ENCODE data around the gene SHOX.
"Not testable (repeated sequence)": the region's sequence is repeated elsewhere in the genome, so short reads cannot be mapped to it uniquely, and the experiment has no call there.

Gene SHOX

DNA sequence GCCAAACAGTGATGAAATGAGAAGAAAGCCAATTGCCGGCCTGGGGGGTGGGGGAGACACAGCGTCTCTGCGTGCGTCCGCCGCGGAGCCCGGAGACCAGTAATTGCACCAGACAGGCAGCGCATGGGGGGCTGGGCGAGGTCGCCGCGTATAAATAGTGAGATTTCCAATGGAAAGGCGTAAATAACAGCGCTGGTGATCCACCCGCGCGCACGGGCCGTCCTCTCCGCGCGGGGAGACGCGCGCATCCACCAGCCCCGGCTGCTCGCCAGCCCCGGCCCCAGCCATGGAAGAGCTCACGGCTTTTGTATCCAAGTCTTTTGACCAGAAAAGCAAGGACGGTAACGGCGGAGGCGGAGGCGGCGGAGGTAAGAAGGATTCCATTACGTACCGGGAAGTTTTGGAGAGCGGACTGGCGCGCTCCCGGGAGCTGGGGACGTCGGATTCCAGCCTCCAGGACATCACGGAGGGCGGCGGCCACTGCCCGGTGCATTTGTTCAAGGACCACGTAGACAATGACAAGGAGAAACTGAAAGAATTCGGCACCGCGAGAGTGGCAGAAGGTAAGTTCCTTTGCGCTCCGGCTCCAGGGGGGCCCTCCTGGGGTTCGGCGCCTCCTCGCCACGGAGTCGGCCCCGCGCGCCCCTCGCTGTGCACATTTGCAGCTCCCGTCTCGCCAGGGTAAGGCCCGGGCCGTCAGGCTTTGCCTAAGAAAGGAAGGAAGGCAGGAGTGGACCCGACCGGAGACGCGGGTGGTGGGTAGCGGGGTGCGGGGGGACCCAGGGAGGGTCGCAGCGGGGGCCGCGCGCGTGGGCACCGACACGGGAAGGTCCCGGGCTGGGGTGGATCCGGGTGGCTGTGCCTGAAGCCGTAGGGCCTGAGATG lies at the start of gene SHOX:
Gene SHOX, plus strand, starts transcription at position 180 of the 885 bp plus-strand sequence. Its CDS starts 107 bp downstream, at position 287.
- no peak for DNase-seq (ENCODE audit: low read depth, low spot score)

DNA sequence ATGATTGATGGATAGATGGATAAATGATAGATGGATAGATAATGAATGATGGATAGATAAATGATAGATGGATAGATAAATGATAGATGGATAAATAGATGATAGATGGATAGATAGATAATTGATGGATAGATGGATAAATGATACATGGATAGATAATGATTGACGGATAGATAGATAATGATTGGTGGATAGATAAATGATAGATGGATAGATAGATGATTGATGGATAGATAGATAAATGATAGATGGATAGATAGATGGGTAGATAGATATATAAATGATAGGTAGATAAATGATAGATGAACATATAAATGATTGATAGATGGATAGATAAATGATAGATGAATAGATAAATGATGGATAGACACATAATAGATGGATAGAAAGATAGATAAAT lies 49.5 kb upstream of the SHOX start:
- no peak for DNase-seq (ENCODE audit: low read depth, low spot score)

DNA sequence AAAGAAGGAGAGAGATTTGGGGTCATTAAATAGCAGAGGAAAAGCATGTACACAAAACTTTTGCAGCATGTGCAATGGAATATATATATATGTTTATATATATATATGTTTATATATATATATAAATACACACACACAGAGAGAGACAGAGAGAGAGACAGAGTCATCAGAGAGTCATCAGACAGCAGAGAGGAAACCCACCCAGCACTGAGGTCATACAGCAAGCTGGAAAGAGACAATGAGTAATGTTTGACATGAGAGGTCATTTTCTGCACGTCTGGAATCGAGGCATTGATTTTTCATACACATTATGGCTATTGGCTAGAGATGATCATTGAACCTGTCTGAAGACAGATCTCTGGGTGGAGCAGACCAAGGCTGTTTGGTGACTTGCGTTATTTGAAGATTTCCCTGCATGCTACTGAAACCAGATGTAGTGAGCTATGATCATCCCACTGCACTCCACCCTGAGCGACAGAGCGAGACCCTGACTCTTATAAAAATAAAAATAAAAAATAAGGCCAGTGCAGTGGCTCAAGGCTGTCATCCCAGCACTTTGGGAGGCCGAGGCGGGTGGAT lies 48.8 kb upstream of the SHOX start:
- no peak for DNase-seq (ENCODE audit: low read depth, low spot score)

- no peak for DNase-seq (ENCODE audit: low read depth, low spot score)
Observed at GRCh38 chrX:584572-584971, 46.0 kb upstream of the SHOX start.

DNA sequence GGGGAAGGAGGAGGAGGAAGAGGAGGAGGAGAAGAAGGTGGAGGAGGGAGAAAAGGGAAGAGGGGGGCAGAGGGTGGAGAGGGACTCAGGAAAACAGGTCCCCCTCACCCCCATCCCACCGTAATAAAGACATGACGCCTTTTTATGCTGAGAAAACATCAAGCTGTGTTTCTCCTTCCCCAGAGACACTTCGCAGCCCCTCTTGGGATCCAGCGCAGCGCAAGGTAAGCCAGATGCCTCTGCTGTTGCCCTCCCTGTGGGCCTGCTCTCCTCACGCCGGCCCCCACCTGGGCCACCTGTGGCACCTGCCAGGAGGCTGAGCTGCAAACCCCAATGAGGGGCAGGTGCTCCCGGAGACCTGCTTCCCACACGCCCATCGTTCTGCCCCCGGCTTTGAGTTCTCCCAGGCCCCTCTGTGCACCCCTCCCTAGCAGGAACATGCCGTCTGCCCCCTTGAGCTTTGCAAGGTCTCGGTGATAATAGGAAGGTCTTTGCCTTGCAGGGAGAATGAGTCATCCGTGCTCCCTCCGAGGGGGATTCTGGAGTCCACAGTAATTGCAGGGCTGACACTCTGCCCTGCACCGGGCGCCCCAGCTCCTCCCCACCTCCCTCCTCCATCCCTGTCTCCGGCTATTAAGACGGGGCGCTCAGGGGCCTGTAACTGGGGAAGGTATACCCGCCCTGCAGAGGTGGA lies 45.3 kb upstream of the SHOX start:
- DNase-seq (ENCODE audit: low read depth, low spot score) = no peak

DNA sequence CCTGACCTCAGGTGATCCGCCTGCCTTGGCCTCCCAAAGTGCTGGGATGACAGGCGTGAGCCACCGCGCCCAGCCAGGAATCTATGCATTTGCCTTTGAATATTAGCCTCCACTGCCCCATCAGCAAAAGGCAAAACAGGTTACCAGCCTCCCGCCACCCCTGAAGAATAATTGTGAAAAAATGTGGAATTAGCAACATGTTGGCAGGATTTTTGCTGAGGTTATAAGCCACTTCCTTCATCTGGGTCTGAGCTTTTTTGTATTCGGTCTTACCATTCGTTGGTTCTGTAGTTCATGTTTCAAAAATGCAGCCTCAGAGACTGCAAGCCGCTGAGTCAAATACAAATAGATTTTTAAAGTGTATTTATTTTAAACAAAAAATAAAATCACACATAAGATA lies 44.2 kb upstream of the SHOX start:
- no peak for DNase-seq (ENCODE audit: low read depth, low spot score)

DNA sequence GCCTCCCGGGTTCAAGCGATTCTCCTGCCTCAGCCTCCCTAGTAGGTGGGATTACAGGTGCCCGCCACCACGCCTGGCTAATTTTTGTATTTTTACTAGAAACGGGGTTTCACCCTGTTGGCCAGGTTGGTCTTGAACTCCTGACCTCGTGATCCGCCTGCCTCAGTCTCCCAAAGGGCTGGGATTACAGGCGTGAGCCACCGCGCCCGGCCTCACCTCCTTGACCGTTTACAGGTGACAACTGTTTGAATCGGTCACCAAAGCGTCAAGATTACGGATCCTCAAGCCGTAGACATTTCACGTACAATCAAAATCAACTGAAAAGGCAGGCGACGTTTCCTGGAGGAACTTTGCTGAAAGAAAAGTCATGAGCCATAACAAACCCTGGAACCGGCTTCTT lies 41.3 kb upstream of the SHOX start:
- not testable (repeated sequence) for DNase-seq (ENCODE audit: low read depth, low spot score)

DNA sequence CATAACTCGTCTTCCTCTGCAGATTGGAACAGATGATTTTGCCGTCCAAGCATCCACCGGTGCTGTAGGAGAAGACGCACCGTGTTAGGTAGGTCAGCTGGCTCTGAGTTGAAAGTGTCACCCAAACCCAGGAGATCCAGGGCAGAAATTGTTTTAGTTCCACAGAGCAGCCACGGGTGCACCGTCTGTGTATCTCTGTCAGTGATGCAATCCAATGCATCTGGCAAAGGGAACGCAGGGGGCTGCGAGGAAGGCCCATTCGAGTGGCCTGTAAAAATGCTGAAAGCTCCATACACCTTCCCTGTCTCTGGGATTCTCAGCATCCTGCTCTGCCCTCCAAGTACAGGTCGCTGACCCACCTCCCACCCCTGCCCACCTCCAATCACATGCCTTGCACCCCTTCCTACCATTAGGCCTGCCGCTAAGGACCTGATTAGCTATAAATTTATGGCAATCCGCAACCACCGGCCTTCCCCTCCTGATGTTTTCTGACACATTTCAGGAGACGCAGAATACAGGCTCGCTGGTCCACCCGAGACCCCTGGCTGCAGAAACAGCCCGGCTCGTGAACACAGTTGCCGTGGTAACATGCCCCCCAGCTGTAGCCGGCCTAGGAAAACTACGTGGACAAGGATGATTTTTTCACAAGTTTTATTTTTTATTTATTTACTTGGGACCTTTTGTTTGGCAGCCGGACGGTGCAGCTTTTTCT lies 39.7 kb upstream of the SHOX start:
- DNase-seq (ENCODE audit: low read depth, low spot score) = no peak

GRCh38 chrX:599837-600715 lies 30.5 kb upstream of the SHOX start:
- no peak for DNase-seq (ENCODE audit: low read depth, low spot score)

- not testable (repeated sequence) for DNase-seq (ENCODE audit: low read depth, low spot score)
Observed at GRCh38 chrX:603029-603428, 27.6 kb upstream of the SHOX start.

GRCh38 chrX:604616-605015 lies 26.0 kb upstream of the SHOX start:
- not testable (repeated sequence) for DNase-seq (ENCODE audit: low read depth, low spot score)

- not testable (repeated sequence) for DNase-seq (ENCODE audit: low read depth, low spot score)
Observed at GRCh38 chrX:608088-608487, 22.5 kb upstream of the SHOX start.

DNA sequence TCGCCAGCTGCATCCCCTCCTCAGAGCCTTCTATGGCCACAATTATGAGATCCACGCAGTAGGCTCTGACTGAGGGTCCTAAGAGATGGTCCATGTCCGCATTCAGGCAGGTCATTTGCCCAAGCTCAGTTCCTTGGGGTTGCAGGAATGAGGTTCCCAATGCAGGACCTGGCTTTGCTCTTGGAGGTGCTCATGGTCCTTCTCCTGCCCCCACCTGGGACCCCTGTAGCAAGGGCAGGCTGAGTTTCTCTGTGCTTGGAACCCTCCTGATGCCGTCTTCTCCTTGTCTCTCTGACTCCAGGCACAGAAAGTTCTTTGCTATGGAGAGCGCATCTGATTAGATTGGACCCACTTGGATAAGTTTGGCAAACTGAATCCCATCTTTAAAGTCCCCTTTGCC lies 16.5 kb upstream of the SHOX start:
- no peak for DNase-seq (ENCODE audit: low read depth, low spot score)

- no peak for DNase-seq (ENCODE audit: low read depth, low spot score)
Observed at GRCh38 chrX:617401-617800, 13.2 kb upstream of the SHOX start.

DNA sequence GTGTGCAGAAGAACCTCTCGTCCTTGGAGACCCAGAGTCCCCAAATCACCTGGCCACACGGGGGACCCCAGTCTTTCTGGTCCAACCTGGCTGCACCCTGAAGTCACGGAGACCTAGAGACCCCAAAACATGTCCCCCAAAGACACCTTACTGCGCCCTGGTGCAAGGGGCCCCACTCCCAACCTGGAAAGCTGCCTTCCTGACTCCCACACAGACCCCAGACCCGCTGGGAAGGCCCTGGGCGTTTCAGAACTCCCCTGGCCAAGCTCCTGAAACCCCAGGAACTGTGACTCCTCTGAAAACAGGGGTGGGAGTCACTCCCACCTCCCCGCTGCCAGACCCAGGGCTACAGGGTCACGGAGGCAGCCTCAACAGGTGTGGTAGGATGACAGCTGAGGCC lies 12.7 kb upstream of the SHOX start:
- DNase-seq (ENCODE audit: low read depth, low spot score) = no peak

- not testable (repeated sequence) for DNase-seq (ENCODE audit: low read depth, low spot score)
Observed at GRCh38 chrX:618304-618703, 12.3 kb upstream of the SHOX start.

DNA sequence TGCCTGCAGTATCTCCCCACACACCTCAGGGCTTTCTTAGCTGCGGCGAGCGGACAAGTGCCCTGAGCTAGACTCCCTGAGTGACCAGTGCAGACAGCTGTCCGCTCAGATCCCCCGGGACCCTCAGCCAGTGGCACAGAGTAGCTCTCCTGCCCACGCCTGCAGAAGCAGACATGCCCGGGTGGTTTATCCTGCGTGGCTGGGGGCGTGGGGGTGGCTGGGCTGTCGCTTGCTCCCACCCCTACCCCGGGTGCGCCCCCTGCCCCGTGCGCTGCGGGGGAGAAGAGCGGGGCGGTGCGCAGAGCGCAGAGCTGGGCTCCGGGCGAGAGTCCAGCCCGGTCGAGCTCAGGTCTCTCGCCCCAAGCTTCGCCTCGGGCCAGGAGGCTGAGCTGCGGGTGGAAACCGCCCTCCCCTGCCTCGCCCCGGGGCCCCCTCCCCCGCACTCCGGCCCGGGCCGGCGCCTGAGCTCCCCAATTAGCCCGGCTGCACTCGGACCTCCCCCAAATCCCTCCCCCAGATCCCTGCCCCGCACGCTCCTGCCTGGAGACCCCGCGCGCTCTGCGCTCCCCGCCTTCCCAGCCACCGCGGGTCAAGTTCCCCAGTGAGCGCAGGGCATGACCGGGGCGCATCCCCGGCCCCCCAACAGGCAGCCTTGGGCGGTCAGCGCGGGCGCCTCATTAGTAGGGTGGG lies 11.7 kb upstream of the SHOX start:
- DNase-seq (ENCODE audit: low read depth, low spot score) = no peak

- DNase-seq (ENCODE audit: low read depth, low spot score) = no peak
Observed at GRCh38 chrX:619451-619811, 11.2 kb upstream of the SHOX start.

DNA sequence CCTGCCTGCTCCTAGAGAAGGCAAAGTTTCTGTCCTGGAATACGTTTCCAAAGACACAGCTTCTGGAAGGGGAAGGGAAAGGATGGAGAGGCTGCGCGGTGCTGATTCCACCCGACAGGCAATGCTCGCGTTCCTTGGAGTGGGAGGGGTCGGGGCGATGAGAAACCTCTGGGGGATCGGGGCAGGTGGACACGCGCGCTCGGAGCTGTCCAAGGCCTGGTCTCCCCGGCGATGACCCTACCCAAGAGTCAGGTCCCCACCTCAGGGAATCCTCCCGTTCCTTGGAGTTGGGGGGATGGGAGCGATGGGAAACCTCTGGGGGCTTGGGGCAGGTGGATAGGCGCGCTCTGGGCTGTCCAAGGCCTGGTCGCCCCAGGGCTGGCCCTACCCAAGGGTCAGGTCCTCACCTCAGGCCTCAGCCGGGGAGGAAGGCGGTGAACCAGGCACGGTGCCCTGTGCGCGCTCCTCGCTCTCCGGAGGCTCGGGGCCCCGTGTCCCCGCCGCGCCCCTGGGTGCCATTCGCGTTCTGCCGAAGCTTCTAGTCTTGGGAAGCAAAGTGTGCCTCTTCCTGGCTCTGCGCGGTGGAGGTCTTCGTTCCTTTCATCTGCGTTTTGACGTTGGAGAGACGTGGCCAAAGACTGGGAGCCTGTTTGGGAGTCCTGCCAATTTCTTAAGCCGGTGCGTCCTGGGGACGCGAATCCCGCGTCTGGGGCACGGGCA lies 10.6 kb upstream of the SHOX start:
- DNase-seq (ENCODE audit: low read depth, low spot score) = no peak
